Medulla oblongata (tissue), 1 donor: ENCODE measurements around the gene MORN4.
"Not testable (repeated sequence)": the region's sequence is repeated elsewhere in the genome, so short reads cannot be mapped to it uniquely, and the experiment has no call there.

Source experiments
- DNase-seq: peaks from one replicate; pipeline ENCODE4 v3.0.0-alpha.2; 2015; ENCODE audit errors: extremely low spot score

Gene MORN4

DNA sequence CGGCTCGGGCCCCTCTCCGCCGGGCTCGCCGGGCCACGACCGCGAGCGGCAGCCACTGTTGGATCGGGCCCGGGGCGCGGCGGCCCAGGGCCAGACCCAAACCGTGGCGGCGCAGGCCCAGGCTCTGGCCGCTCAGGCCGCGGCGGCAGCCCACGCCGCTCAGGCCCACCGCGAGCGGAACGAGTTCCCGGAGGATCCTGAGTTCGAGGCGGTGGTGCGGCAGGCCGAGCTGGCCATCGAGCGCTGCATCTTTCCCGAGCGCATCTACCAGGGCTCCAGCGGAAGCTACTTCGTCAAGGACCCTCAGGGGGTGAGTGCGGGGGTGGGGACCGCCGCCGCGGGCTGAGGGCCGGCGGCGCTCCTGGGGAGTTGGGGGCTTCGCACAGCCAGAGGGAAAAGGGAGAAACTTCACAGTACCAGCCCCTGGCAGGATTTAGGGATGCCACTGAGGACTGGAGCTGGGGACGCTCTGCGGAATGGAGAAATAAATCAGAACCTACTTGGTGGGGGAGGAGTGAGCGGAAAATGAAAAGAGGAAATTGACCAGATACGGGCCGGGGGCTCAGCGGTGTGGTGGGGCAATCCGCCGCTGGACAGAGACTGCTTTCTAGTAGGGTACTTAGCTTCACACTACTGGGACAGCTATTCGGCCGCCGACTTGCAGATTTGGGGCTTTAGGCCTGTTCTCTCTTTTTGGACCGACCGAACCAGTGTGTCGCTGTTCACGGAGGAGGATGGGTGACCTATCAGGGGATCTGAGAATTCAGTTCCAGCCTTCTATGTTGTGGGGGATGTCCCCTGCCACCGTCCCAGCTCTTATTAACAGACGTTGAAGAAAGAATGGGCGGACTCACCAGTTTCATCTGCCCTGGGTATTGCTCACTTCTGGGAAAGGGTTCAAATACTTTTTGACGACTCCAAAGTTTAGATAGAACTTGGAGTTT lies 7.8 kb upstream of the MORN4 start:
- DNase-seq, result peak; percentile 44

DNA sequence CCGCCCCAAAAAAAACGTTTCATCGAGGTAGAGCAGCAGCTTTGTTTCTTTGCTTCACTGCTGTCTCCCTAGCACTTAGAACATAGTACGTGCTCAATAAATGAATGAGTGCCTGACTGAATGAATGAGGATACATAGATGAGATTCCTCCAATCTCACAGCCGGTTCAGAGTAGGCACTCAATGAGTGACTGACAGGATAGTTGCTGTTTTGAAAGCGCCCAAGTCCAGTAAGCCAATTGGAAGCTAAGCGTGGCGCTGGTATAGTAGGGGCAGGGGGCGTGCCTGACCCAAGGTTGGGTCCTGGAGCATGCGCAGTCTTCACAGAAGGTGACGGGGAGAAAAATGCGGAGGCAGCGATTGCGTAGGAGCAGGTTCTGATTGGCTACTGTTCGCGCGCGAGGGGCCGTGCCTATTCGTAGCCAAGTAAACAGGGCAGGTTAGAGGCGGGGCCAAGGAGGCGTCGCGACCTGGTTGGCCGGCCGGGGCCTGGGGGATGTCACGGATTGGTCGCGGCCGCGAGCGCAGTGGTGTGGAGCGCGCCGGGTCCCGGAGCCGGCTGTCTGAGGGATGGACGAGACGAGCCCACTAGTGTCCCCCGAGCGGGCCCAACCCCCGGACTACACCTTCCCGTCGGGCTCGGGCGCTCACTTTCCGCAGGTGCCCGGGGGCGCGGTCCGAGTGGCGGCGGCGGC lies 7.0 kb upstream of the MORN4 start, which contains the start of gene PI4K2A:
Gene PI4K2A, plus strand, starts transcription at position 498 of the 694 bp plus-strand sequence. Its CDS starts 72 bp downstream, at position 570.
- peak; percentile 99 for DNase-seq

DNA sequence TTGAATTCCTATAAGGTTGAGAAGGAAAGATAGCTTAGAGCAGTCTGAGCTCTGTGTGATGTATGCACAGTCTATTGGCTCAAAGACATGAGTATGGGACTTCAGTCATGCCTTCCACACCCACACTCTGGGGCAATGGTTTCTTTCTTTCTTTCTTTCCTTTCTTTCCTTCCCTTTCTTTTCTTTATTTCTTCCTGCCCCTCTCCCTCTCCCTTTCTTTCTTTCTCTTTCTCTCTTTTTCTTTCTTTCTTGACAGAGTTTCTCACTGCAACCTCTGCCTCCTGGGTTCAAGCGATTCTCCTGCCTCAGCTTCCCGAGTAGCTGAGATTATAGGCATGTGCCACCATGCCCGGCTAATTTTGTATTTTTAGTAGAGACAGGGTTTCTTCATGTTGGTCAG lies 5.8 kb upstream of the MORN4 start:
- not testable (repeated sequence) for DNase-seq

DNA sequence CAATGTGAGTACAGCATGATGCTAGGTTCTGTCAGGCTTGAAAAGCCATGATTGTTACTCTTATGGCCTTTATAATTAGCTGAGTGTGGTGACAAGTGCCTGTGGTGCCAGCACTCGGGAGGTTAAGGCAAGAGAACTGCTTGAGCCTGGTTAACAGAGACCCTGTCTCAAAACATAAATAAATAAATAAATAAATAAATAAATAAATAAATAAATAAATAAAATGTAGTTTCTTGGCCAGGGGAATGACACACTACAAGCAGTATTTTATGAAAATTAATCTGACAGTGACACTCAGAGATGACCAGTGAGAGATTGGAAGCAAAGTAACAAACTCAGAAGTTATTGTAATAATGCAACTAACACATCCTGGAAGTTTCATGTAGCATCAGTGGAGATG lies 2.3 kb upstream of the MORN4 start:
- no peak for DNase-seq

DNA sequence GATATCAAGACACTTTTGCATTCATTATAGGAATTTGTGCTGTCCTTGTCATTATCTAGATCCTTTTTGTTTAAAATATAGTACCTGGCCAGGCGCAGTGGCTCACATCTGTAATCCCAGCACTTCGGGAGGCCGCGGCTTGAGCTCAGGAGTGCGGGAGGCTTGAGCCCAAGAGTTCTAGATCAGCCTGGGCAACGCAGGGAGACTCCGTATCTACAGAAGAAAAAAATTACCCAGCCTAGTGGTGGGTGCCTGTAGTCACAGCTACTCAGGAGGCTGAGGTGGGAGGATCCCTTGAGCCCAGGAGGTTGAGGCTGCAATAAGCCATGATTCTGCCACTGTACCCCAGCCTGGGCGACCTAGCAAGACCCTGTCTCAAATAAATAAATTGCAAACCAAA lies 621 bp upstream of the MORN4 start:
- DNase-seq, result no peak

DNA sequence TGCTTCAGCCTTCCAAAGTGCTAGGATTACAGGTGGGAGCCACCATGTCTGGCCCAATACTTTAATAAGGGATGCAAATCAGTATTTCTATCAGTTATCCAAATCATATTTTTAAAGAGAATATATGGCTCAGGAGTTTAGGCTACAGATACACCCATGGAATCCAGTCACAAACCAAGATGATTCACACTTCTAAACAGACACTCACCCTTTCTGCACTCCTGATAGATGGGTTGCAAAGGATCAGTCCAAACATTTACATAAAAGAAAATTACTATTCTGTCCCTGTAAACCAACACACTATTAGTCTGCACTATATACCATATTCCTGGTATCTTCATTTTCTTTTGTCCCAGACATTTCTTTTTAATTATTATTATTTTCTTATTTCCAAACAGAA lies 2.2 kb downstream of the MORN4 start:
- no peak for DNase-seq

DNA sequence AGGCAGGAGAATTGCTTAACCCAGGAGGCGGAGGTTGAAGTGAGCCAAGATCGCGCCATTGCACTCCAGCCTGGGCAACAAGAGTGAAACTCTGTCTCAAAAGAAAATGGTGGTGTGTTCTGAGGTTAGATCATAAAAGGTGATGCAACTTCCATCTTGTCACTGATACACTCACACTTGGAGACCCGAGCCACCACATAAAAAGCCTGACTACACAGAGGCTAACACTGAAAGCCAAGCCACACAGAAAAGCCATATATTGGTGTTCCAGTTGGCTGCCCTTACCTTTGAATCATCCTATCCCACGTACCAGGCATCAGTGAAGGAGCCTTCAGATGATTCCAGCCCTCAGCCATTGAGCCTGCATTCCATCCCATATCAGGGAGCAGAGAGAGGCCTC lies 4.0 kb downstream of the MORN4 start:
- DNase-seq, result no peak

DNA sequence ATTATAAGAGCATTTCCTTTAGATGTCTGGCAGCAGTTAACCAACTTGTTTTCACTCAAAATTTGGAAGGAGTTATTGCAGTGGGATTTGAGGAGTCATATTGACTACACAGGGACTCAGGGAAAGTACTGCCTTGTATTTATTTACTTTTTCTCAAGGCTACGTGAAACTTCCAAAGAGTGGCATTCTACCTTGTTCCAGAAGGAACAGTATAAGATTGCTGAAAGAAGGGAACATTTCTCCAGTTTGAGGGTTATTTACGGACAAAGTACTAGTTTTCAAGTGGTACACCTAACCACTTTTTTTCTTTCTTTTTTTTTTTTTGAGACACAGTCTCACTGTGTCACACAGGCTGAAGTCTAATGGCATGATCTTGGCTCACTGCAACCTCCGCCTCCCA lies 5.1 kb downstream of the MORN4 start:
- no peak for DNase-seq

DNA sequence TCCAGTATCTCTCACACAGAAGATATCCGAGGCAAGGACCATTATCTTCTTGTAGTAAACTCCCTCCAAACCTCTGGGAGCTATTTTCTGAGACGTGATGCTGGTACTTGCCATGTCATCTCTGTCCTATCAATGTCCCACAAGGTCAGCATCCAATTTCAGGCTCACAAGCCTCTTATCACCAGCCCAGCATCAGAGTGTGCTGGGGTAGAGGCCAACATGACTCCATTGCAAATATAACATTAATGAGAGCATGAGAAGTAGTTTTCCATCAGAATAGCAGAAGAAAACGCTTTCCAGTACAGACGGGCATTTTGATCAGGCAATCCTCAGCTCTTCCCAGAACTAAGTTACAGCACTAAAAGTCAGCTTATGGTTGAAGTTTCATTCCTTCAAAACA lies 5.6 kb downstream of the MORN4 start:
- no peak for DNase-seq

DNA sequence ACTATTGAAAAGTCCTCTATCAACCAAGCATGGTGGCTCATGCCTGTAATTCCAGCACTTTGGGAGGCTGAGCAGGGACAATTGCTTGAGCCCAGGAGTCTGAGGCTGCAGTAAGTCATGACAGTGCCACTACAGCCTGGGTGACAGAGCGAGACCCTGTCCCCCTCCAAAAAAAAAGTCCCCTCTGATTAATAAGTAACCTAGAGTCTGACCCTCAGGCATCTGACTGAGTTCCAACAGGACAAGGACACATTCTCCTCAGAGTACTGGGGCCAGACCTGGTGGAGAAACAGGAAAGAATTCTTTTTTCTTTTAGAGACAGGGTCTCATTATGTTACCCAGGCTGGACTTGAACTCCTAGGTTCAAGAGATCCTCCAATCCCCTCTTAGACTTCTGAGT lies 10.0 kb downstream of the MORN4 start:
- DNase-seq, result no peak

DNA sequence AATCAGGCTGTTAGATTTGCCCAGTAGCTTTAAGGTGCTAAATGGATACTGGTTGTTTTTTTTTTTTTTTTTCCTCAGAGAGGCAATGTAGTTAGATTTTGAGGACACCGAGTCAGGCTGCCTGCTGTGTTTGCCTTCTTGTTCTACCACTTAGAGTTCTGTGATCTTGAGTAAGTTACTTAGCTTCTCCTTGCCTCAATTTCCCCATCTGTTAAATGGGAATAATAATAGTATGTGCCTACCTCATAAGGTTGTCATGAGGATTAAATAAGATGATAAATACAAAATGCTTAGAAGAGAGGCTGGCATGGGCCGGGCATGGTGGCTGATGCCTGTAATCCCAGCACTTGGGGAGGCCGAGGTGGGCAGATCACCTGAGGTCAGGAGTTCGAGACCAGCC lies 14.6 kb downstream of the MORN4 start:
- no peak for DNase-seq

DNA sequence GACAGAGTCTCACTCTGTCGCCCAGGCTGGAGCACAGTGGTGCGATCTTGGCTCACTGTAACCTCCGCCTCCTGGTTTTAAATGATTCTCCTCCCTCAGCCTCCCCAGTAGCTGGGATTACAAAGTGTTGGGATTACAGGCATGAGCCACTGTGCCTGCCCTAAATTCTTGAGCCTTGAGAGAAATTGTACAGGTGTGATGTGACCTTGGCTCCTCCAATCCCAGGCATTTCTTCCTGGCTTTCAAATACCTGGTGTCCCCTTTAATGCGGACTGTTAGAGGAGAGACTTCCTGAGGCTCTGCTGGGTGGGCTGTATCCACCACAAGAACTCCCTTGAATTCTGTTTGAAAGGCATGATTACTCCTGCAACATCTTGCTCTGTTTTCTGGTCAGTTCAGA lies 15.0 kb downstream of the MORN4 start:
- no peak for DNase-seq

DNA sequence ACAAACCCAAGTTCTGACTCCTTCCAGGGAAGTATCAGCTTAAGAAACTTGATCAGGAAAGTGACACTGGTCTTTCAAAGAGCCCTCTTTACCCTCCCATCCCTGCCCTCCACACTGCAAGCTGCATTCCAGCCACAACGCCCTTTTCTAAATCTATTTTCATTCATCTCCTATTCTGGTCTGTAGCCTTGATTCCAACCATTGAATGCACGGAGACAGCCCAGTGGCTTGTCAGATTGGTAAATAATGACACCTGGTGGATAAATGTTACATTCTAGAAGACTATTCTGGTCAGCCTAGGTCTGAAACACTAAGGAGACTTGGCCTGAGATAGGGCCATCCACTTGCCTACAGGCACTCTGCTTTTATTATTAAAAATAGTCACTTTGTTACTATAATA lies 20.9 kb downstream of the MORN4 start:
- peak; percentile 48 for DNase-seq

DNA sequence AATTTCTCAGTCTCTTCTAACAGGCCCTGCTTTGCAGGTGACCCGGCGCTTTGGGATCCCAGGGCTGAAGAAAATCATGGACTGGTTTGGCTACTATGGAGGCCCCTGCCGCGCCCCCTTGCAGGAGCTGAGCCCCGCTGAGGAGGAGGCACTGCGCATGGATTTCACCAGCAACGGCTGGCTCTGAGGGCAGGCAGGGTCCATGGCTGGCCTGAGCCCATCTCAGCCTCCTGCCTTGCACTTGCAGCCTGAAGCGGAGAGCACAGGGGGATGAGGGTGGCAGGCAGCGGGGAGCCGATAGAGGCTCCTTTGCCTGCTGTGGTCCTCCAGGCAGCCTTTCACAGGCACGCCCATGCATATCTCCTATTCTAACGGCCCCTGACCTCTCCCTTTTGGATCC lies 21.8 kb downstream of the MORN4 start:
- DNase-seq, result no peak

DNA sequence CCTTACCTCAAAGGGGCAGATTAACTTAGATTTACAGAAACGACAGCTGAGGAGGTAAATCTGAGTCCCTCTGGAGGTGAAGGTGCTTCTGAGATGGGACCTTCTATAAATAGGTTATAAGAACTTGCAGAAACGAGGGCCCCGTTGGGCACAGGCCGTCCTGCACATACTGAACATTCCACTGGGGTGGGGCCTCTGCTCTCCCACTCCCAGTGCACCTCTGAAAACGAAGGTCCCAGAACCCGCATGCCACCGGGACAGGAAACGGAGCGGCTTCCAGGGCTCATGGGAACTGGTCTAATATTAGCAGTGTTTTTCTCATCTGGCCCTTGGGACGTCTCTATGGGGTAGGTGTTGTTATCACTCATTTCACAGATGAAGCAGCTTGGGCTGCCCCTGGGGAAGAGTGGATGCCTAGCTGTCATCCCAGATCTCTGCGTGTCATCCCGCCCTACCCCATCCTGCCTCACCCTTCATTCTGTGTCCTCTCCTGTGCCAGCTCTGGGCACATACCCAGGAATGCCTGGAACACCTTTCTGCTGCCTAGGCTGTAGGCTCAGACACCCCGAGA lies 24.2 kb downstream of the MORN4 start:
- no peak for DNase-seq

DNA sequence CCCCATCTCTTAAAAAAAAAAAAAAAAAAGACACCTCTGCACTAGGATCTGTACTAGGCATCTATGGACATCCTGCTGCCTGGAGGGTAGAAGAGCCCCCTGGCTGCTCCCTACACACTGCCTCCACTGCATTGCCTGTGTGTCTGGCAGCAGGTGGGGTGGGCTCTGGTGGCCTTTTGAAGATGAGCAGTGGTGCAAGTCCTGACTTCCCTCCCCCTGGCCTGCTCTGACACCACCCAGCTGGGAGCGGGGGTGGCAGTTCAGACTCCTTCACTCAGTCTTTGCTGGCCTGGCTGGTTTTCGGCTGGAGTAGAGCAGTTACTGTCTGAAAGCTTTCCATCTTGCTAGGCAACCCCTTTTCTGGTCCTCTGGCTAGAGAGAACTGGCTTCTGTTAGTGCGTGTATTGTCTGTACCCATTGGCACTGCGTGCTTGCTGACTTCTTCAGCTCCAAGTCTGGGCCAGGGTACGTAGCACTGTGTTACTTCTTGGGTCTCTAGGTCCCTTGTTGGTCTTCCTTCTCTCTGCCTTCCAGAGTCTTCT lies 26.1 kb downstream of the MORN4 start:
- peak; percentile 87 for DNase-seq

DNA sequence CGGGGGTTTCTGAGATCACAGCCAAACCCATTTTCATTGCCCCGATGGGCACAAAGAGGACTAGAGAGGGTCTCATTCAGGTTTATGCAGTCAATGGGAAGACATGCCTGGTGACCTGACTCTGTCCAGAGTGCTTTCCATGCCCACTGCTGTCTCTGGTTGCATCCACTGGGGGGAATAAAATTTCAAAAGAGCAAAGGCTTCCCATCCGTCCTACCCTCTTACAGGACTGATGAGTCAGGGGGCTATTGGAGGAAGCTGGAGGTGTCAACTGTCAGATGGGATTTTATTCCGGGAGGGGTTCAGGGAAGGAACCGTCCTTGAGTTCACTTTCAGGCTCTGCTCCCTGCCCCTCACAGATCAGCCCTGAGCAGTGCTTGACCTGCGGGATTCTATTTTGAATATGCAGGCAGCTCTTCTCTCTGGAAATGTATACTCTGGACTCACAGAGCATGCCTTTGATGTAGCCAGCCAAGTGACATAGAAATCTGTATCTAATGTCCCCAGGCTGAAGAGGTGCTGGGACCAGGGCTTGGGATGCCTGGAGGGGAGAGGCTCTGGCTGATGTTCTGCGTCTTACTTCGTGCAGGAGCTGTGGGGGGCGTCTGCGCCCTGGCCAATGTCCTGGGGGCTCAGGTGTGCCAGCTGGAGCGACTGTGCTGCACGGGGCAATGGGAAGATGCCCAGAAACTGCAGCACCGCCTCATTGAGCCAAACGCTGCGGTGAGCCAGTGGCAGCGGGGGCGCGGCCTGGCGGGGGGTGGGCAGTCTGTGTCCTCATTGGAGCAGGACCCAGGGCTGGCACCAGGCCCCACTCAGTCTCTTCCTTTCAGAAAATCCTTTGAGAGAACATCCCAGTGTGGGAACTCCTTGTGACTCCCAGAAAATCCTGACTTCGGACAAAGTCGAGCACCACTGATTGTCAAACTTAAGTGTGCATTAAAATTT lies 31.8 kb downstream of the MORN4 start:
- peak; percentile 72 for DNase-seq

DNA sequence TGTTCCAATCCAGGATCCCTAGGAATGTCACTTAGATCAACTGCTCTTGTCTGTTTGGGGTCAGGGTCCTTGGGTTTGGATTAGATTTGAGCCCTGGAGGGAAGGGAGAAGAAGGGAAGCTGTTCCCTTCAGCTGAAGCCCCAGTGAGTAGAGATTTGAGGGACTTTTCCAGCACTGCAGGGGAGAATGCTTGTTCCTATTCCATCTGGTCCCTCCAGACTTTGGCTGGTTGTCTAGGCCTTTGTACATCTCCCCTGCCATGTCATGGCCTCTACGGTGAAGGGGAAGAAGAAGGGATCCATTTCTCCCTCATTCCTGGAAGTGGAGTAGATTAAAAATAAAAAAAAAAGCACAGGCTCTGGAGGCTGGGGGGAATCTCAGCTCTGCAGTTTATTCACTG lies 32.7 kb downstream of the MORN4 start:
- DNase-seq, result no peak

DNA sequence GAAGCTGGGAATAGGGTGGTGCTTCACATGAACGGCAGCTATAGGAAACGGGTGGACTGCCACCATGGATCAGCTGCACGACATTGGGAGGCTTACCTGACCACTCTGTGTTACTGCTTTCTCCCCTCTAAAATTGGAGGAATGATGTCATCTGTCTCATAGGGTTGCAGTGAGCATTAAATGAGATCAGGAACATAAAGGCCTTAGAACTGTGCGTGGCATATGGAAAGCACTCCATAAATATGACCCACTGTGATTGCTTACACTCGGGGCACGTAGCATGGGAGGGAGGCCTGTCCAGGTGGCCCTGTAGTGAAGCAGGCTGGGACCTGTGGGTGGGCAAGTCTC lies 34.1 kb downstream of the MORN4 start:
- DNase-seq, result no peak

DNA sequence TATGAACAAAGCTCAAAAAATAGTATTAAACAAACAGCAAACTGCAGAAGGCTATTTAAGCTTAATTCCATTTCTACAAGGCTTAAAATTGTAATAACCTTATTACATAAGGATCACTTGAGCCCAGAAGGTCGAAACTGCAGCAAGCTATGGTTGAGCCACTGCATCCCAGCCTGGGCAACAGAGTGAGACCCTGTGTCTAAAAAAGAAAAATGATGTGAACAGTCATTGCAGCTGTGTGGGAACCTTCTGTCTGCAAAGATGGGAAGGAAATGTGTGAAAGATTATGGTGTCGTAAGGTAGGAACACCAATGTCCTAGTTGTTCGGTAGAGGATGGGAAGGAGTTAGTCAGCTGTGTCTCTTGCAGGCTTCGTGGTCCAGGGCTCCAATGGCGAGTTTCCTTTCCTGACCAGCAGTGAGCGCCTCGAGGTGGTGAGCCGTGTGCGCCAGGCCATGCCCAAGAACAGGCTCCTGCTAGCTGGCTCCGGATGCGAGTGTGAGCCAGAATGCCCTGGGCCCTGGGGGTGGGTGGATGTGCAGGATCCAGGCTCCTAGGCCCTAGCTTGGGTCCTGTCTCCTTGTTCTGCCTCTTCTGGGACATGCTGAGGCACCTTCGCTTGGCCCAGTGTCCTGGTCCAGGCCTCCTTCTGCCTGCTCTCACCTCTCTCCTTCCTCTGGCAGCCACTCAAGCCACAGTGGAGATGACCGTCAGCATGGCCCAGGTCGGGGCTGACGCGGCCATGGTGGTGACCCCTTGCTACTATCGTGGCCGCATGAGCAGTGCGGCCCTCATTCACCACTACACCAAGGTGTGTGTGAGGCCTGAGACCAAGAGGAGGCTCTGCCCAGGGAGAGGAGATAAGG lies 34.7 kb downstream of the MORN4 start:
- no peak for DNase-seq
